PFSK-1 (cell line): ENCODE data around the gene CATSPERB.

Experiments used
- FOXP2 ChIP-seq: optimal IDR thresholded peaks from 2 replicates; pipeline ENCODE3; 2011; ENCODE audit warnings: borderline replicate concordance, control low read depth, inconsistent platforms; ENCODE audit not compliant: insufficient read depth; ENCODE audit errors: extremely low read length, extremely low read depth
- POLR2AphosphoS5 ChIP-seq: IDR thresholded peaks from 2 replicates; pipeline ENCODE4 v1.6.1; 2012; ENCODE audit warnings: low read depth, mild to moderate bottlenecking, control low read depth, low read length, moderate library complexity
- REST ChIP-seq, 2 experiments: IDR thresholded peaks; 2 replicates each; pipeline versions ENCODE4 v1.6.1 to v1.8.0; 2011 to 2012; ENCODE audit warnings: low read depth in 2 of 2, low read length in 2 of 2, control low read depth in 1 of 2, inconsistent platforms in 1 of 2, mild to moderate bottlenecking in 1 of 2, moderate library complexity in 1 of 2; ENCODE audit not compliant: insufficient read depth in 1 of 2
- TAF1 ChIP-seq: IDR thresholded peaks from 2 replicates; pipeline ENCODE4 v1.6.1; 2012; ENCODE audit warnings: low read length, control low read depth, borderline replicate concordance; ENCODE audit not compliant: insufficient read depth

GRCh38 chr14:91599994-91600393 is 131.9 kb downstream of the CATSPERB start:
- TF ChIP-seq POLR2AphosphoS5 (no peak), REST (IDR thresholded peaks at IDR 0.05; ENCODE audit: insufficient read depth in 1 of 2, low read depth in 2 of 2, low read length in 2 of 2) (no peak), TAF1 (no peak), FOXP2 (no peak)
